Stimulated activated CD4-positive, alpha-beta T cell treated with anti-CD3 and anti-CD28 coated beads, Interleukin-12 subunit alpha, Interleukin-12 subunit beta, amount 100 ng/mL, for 24 hours (primary cell): ENCODE data around the gene CORO1C.

Experiments
- DNase-seq, 2 experiments: peaks; one replicate each; pipeline ENCODE4 v3.0.0-alpha.2; 2020; ENCODE audit warnings: low read depth in 2 of 2

Gene CORO1C

GRCh38 chr12:108696111-108696995 is 35.0 kb downstream of the CORO1C start:
- peak in 1 of 2 experiments; percentile 28 for DNase-seq

DNA sequence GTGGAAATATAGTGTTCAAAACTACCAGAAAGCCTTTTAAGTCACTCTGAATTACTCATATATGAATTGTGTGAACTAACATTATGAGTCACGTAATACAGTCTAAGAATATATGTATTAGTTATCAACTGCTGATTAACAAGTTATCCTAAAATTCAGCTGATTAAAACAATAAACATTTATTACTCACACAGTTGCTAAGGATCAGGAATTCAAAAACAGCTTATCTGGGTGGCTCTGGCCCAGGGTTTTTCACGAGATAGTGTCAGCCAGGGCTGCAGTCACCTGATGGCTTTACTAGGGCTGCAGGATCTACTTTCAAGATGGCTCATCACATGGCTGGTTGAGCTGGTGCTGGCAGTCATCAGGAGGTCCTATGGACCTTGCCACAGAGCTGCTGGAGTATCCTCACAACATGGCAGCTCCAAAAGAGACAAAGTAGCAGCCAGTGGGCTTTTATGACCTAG is 36.5 kb downstream of the CORO1C start:
- no peak for DNase-seq

DNA sequence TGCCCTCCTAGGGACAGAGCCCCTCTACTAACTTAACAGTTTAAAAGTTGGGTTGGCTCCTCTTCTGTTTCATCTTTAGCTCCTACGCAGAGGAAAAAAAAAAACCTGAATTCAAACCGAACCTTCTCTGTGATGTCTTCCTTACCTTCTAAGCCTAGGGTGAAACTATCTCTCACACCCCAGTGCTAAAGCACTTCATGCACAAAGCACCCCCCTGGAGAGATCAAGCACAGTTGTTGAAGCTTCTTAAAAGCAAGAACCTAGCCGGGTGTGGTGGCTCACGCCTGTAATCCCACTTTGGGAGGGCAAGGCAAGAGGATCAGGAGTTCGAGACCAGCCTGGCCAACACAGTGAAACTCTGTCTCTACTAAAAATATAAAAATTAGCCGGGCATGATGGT is 37.6 kb downstream of the CORO1C start:
- DNase-seq, result no peak

DNA sequence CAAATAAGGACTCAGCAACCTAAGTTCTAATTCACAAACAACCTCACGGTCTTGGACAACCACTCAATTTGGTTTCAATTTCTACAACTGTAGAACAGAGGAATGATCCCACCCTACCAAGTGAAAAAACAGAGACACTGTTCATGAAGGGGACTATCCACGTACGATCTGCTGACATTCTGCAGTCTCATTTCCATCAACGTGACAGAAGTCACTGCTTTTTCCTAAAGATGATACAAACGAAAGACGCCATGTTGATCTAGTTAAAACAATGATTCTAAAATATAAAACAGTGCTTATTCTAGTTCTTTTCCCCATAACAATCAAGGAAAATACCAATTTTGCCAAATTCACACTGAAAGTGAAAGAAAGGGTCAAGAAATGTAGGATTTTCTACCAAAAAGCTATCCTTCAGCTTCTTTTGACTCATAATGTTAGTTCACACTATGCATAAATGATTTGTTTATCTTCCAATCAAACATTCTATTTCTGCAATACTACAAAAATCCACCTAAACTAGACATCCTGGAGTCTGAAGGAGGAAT is 38.1 kb downstream of the CORO1C start:
- no peak for DNase-seq

GRCh38 chr12:108691998-108692808 is 39.1 kb downstream of the CORO1C start:
- DNase-seq, result no peak

DNA sequence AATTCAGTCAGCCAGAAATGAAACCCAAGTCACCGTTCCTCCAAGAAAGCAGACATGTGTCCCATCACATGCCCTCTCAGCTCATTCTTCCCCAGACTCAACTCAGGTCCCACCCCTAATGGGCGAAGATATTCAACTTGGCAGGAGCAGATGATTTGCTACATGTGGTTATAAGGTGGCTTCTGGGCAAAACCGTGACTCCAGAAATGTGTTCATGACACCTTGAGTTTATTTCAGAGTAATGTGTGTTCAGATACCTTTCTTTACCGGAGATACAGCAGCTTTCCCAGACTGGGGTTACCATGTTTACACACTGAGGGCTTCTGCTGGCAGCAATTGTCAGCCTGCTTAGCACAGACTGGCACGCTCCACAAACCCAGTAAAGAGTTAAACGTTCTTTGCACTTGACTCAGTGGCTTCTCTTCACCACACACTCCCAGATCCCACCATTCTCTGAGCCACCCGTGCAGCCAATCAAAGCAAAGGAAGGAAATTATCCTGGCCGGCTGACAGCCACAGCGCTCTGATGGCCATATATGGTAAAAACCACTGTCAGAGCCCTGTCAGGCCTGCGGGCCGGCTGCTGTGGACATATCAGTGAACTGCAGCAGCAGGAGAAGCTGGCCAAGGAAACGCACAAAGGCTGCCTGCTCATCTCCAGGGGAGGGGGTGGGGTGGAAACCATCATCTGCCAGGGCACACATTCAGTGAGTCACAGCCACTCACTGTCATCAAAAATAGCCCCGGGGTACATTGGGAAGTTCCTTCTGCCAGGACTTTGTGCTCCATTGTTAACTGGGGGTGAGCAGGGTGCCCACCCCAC is 39.9 kb downstream of the CORO1C start:
- peak in 1 of 2 experiments; percentile 75 for DNase-seq

DNA sequence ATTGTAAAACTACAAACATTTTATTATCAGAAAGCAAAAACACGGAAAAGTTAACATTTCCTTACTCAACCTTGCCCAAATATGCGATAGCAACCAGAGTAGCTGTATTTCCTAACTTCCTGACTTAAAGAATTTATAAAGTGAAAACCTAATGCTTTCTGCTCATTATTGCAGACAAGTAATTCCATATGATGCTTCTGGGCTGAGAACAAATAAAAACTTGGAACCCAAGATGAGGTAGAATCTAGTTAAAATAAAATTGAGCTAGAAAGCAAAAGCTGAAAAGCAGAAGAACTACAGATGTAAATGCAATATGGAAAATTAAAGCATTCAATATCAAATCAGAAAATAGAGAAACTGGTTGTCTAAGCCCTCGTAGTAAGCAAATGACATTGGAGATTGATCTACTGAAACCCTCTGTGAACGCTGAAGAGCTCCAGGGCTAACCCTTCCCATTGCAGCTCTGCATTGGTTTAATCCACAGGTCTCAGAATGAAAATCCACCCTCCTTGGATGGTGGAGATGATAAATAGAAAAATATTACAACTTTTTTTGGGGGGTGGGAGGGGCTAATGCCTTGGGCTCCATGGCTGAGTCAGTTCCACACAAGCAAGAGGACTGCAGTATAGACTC is 40.7 kb downstream of the CORO1C start:
- DNase-seq, result no peak

- DNase-seq, result no peak
These were observed 41.2 kb downstream of the CORO1C start for GRCh38 chr12:108690191-108690518.

DNA sequence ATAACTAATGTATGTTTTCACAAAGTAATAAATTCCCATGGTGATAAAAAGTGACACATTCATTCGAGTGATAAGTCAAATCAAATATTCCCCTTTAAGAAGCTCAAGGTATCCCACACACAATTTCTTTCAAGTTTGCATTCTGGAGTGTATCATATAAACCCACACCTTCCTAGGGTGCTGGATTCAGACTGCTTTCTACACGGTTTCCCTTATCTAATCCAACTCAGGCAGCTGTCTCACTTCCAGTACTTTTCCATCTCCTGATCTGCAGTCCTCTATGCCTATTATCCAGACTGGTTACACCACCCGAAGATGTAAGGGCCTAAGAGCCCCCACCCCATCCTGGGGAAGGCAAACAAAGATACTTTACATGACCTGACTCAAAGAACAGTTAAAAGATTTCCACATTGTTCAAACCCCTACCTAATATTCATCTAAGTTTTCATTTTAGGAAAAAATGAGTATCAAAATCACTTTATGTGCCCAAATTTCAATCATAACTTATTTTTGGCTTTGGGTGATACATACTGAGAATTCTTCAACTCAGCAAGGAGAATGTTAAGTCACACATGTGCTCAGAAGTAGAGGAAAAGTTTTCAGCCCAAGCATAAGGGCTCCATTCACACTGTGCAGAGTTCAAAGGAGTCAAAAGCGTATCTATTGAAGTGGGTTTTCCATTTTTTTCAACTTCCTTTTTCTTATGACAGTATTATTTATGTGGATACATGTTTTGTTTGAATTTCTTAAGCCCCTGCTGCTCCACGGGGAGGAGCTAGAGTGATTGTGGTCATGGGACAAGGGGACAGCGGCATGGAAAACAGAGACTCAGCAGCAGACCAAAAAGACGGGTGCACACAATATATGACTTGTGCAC is 41.8 kb downstream of the CORO1C start:
- peak in 1 of 2 experiments; percentile 25 for DNase-seq

- DNase-seq, result no peak
These were observed 44.5 kb downstream of the CORO1C start for GRCh38 chr12:108686780-108687179.

DNA sequence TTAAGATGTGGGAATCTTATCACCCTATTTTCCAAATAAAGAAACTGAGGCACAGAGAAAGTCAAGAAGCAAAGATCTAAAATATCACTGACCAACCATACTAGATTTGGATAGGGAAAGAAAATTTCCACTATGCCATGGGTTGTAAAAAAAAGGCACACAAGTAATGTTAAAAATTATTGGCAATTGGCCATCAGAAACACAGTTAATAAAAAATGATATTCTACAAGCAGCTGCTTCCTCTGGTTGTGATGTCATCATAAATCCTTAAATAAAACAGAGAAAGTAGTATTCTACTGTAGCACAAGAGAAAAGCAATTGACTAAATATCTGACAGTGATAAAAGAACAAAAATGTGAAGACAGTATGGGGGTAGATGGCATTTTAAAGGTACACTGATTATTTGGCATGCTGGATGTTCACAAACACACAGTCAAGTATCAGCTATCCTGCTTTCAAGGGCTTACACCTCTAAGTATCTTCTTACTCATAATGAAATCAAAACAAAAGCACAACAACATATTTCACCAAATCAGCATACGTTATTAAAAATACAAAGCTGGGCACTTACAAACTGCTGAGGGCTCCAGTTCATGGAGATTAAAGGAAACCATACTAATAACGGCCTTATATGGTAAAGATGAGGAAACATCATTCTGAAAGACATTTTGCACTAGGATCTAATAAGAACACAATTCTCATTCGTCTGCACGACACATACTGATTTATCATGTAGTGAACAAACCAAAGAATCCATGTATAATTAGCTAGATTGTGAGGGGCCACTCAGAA is 45.7 kb downstream of the CORO1C start:
- no peak for DNase-seq

- no peak for DNase-seq
These were observed 47.3 kb downstream of the CORO1C start for GRCh38 chr12:108683906-108684556.

DNA sequence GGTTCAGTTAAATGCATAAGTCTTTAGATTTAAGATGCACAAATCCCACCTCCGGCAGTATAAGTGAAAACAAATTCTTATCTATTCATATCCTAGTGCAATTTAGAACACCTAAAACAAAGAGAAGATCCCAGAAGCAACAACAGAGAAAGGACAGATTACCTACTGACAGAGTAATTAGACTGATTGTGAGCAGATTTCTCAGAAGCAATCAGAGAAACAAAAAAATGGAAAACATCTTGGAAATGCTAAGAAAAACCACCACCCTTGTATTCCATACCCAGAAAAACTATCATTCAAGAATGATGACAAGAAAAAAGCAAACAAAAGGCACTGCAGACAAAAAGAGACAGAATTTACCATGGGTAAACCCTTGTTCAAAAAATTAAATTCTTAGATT is 50.0 kb downstream of the CORO1C start:
- no peak for DNase-seq

DNA sequence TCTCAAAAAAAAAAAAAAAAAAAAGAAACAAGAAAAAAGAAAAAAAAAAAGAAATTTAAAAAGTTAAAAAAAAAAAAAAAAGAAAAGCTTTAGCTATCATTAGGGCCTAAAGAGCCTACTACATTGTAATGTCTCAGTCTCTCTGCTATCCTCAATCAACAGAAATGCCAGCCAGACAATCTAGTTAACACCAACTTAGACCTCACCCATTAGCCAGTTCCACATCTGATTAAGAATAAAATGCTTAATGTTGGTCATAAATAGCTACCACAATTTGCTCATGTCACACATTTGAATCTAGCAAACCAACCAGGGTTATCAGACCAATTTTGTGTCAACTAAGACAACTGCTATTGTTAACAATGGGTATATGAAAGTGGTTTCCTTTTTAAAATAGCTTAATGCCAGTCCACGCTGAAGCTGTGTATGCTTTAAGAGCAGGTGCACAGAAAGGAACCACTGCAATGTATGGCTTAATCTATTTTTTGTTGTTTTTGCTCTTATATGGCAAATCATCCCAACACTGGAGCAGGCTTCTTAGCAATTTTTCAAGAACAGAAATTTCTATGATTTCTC is 52.1 kb downstream of the CORO1C start:
- no peak for DNase-seq

DNA sequence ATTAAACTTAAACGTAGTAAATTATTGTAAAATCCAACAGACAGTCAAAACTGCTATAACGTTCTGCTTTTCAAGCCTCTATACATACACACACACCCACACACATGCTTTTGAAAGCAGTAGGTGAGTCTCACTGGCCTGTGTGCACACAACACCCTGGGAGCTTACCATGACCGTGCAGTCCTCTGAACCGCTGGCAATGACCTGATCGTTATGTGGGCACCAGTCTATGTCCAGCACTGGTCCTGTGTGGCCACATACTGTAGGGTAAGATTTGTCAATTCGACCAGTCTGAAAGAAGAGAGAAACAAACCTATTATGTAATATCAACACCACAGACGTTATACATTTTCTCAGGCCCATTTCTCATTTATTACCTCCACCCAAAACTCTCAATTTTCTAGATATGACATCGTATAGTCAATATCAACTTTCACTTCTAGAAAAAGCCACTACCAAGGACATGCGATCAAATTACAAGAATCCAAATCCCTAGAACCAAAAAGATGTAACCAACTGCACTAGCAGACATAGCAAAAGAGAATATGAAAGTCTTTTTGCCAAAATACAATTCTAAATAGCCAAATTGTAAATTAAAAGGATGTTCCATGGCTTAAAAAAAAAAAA is 53.1 kb downstream of the CORO1C start:
- DNase-seq, result no peak

DNA sequence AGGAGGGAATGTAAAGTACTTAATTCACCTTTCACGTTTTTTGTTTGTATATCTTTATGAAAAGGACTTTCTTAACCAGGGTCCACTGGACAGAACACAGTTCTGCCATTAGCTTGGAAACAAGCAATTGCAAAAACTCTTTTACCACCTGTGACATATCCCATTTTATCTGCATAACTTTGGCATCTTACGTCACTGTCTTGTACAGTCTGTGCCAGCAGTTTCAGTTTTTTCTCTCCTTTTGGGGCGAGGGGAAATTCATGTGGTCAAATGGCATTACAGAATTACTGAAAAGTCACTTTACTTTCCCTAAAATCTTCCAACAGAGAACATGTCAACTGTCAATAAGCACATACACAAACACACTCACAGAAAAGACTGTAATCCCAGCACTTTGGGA is 53.9 kb downstream of the CORO1C start:
- no peak for DNase-seq

- no peak for DNase-seq
These were observed 54.6 kb downstream of the CORO1C start for GRCh38 chr12:108676707-108677106.

DNA sequence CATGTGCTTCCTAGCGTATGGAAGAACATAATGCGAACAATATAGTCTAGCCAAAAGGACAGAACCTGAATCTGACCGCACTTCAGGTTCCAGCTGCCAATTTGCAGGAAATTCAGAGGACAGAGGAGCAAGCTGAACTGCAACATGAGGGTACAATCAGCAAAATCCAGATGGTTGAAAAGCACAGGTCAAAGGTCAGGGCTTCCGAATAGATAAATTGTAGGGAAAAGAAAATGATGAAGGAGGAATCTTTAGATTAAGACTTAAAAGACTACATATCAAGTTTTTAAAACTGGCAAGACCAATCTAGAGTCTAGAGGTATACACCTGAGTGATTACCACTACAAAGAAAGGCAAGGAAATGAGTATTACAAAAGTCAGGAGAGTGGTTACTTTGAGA is 55.5 kb downstream of the CORO1C start:
- DNase-seq, result no peak
